ENCODE data around the gene SPTBN4.

Gene SPTBN4

DNA sequence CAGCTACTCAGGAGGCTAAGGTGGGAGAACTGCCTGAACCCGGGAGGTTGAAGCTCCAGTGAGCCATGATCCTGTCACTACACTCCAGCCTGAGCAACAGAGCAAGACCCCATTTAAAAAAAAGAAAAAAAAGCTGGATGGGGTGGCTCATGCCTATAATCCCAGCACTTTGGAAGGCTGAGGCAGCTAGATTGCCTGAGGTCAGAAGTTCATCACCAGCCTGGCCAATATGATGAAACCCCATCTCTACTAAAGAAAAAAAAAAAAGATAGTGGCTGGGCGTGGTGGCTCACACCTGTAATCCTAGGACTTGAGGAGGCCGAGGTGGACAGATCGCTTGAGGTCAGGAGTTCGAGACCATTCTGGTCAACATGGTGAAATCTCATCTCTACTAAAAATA, 149.4 kb downstream of the SPTBN4 start:
- Histone ChIP-seq H4K91ac (ENCODE audit: low read depth, low read length) (no peak overlapping the region), H3K9me3 (ENCODE audit: insufficient read depth, low read depth, low read length) (peaks cover 11% of the 10 kb centered on the region), H3K27me3 (ENCODE audit: insufficient read depth, low read length) (no peaks in the 10 kb centered on the region), H3K4ac (ENCODE audit: low read depth, low read length) (no peak overlapping the region), H3K23ac (ENCODE audit: low read length) (no peak overlapping the region), H3K36me3 (ENCODE audit: control insufficient read depth in 1 of 2, insufficient read depth in 2 of 2, low read length in 2 of 2) (peaks cover 20% of the 10 kb centered on the region in 2 experiments), H2AFZ (ENCODE audit: insufficient read depth, low read length, poor library complexity) (no peak overlapping the region), H3K4me2 (ENCODE audit: low read length) (no peak overlapping the region), H2BK12ac (ENCODE audit: low read length) (no peak overlapping the region), H2BK5ac (ENCODE audit: low read depth, low read length, poor library complexity) (no peak overlapping the region), H3K18ac (ENCODE audit: low read length) (no peak overlapping the region), H4K12ac (ENCODE audit: low read depth, low read length) (no peak overlapping the region), H4K8ac (ENCODE audit: low read depth, low read length) (no peak overlapping the region), H3K27ac (ENCODE audit: low read depth, low read length) (no peak overlapping the region), H2BK120ac (ENCODE audit: insufficient read depth, low read length, poor library complexity) (no peak overlapping the region), H3K79me2 (ENCODE audit: control insufficient read depth, insufficient read depth, low read length, poor library complexity) (peaks cover 4% of the 10 kb centered on the region), H3K14ac (ENCODE audit: low read length) (no peak overlapping the region), H3K4me1 (ENCODE audit: control insufficient read depth in 1 of 2, insufficient read depth in 2 of 2, low read length in 2 of 2) (peaks cover 2 to 3% of the 10 kb centered on the region in 2 experiments), H3K4me3 (ENCODE audit: low read depth, low read length) (no peak overlapping the region), H3K9ac (ENCODE audit: low read length) (no peak overlapping the region), H2AK5ac (ENCODE audit: low read length) (no peak overlapping the region), H3K79me1 (ENCODE audit: low read length) (peaks cover 13% of the 10 kb centered on the region)
- no CpG with 5 or more reads among the region's 5 CpGs for WGBS (ENCODE audit: extremely low coverage, insufficient coverage, insufficient read length)
- DNase-seq = no peak

DNA sequence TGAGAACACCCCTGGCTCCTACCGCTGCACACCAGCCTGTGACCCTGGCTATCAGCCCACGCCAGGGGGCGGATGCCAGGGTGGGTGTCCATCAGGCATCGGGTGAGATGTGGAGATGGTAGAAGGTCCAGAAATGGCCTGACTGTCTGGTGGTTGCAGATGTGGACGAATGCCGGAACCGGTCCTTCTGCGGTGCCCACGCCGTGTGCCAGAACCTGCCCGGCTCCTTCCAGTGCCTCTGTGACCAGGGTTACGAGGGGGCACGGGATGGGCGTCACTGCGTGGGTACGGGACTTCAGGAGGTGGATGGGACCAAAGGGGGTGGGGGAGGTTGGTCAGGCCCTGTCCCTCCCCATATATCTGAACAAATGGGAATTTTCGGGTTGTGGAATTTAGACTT, 150.1 kb downstream of the SPTBN4 start:
- no peak overlapping the region for H2AFZ ChIP-seq (ENCODE audit: insufficient read depth, low read length, poor library complexity)
- no peak overlapping the region for H3K4ac ChIP-seq (ENCODE audit: low read depth, low read length)
- H3K18ac ChIP-seq (ENCODE audit: low read length) = no peak overlapping the region
- H2AK5ac ChIP-seq (ENCODE audit: low read length) = no peak overlapping the region
- WGBS (ENCODE audit: extremely low coverage, insufficient coverage, insufficient read length) = no CpG with 5 or more reads among the region's 17 CpGs
- H3K4me3 ChIP-seq (ENCODE audit: low read depth, low read length) = no peak overlapping the region
- H3K9ac ChIP-seq (ENCODE audit: low read length) = no peak overlapping the region
- H3K23ac ChIP-seq (ENCODE audit: low read length) = no peak overlapping the region
- no peaks in the 10 kb centered on the region for H3K27me3 ChIP-seq (ENCODE audit: insufficient read depth, low read length)
- H4K12ac ChIP-seq (ENCODE audit: low read depth, low read length) = no peak overlapping the region
- H3K4me1 ChIP-seq (ENCODE audit: control insufficient read depth in 1 of 2, insufficient read depth in 2 of 2, low read length in 2 of 2) = peaks cover 2 to 3% of the 10 kb centered on the region in 2 experiments
- DNase-seq = no peak
- H2BK5ac ChIP-seq (ENCODE audit: low read depth, low read length, poor library complexity) = no peak overlapping the region
- no peak overlapping the region for H3K4me2 ChIP-seq (ENCODE audit: low read length)
- H3K79me2 ChIP-seq (ENCODE audit: control insufficient read depth, insufficient read depth, low read length, poor library complexity) = peaks cover 4% of the 10 kb centered on the region
- H2BK12ac ChIP-seq (ENCODE audit: low read length) = no peak overlapping the region
- H3K79me1 ChIP-seq (ENCODE audit: low read length) = peaks cover 13% of the 10 kb centered on the region
- no peak overlapping the region for H4K91ac ChIP-seq (ENCODE audit: low read depth, low read length)
- peaks cover 10% of the 10 kb centered on the region for H3K9me3 ChIP-seq (ENCODE audit: insufficient read depth, low read depth, low read length)
- H3K36me3 ChIP-seq (ENCODE audit: control insufficient read depth in 1 of 2, insufficient read depth in 2 of 2, low read length in 2 of 2) = peaks cover 25 to 26% of the 10 kb centered on the region in 2 experiments
- H3K14ac ChIP-seq (ENCODE audit: low read length) = no peak overlapping the region
- no peak overlapping the region for H2BK120ac ChIP-seq (ENCODE audit: insufficient read depth, low read length, poor library complexity)
- no peak overlapping the region for H3K27ac ChIP-seq (ENCODE audit: low read depth, low read length)
- H4K8ac ChIP-seq (ENCODE audit: low read depth, low read length) = no peak overlapping the region

DNA sequence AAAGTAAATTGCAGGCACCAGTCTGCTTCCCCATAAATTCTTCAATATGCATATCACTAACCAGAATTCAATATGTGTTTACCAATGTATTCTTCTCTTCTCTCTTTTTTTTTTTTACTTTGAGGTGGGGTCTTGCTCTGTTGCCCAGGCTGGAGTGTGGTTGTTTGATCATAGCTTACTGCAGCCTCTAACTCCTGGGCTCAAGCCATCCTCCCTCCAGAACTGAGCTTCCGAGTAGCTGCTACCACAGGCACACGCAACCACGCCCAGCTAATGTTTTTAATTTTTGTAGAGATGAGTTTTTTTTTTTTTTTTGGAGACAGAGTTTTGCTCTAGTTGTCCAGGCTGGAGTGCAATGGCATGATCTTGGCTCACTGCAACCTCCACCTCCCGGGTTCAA, 151.2 kb downstream of the SPTBN4 start:
- DNase-seq = no peak
- Histone ChIP-seq H3K23ac (ENCODE audit: low read length) (no peak overlapping the region), H3K27me3 (ENCODE audit: insufficient read depth, low read length) (no peaks in the 10 kb centered on the region), H3K9me3 (ENCODE audit: insufficient read depth, low read depth, low read length) (peaks cover 5% of the 10 kb centered on the region), H4K91ac (ENCODE audit: low read depth, low read length) (no peak overlapping the region), H3K4me3 (ENCODE audit: low read depth, low read length) (no peak overlapping the region), H3K36me3 (ENCODE audit: control insufficient read depth in 1 of 2, insufficient read depth in 2 of 2, low read length in 2 of 2) (peaks cover 33% of the 10 kb centered on the region in 2 experiments), H2AFZ (ENCODE audit: insufficient read depth, low read length, poor library complexity) (no peak overlapping the region), H3K9ac (ENCODE audit: low read length) (no peak overlapping the region), H2AK5ac (ENCODE audit: low read length) (no peak overlapping the region), H3K18ac (ENCODE audit: low read length) (no peak overlapping the region), H4K8ac (ENCODE audit: low read depth, low read length) (no peak overlapping the region), H3K14ac (ENCODE audit: low read length) (no peak overlapping the region), H2BK120ac (ENCODE audit: insufficient read depth, low read length, poor library complexity) (no peak overlapping the region), H3K79me2 (ENCODE audit: control insufficient read depth, insufficient read depth, low read length, poor library complexity) (peaks cover 4% of the 10 kb centered on the region), H2BK5ac (ENCODE audit: low read depth, low read length, poor library complexity) (no peak overlapping the region), H2BK12ac (ENCODE audit: low read length) (no peak overlapping the region), H3K4me1 (ENCODE audit: control insufficient read depth in 1 of 2, insufficient read depth in 2 of 2, low read length in 2 of 2) (peaks cover 7 to 11% of the 10 kb centered on the region in 2 experiments), H3K27ac (ENCODE audit: low read depth, low read length) (no peak overlapping the region), H3K4me2 (ENCODE audit: low read length) (no peak overlapping the region), H4K12ac (ENCODE audit: low read depth, low read length) (no peak overlapping the region), H3K79me1 (ENCODE audit: low read length) (peaks cover 20% of the 10 kb centered on the region), H3K4ac (ENCODE audit: low read depth, low read length) (no peak overlapping the region)
- WGBS (ENCODE audit: extremely low coverage, insufficient coverage, insufficient read length) = no CpG with 5 or more reads among the region's 4 CpGs

DNA sequence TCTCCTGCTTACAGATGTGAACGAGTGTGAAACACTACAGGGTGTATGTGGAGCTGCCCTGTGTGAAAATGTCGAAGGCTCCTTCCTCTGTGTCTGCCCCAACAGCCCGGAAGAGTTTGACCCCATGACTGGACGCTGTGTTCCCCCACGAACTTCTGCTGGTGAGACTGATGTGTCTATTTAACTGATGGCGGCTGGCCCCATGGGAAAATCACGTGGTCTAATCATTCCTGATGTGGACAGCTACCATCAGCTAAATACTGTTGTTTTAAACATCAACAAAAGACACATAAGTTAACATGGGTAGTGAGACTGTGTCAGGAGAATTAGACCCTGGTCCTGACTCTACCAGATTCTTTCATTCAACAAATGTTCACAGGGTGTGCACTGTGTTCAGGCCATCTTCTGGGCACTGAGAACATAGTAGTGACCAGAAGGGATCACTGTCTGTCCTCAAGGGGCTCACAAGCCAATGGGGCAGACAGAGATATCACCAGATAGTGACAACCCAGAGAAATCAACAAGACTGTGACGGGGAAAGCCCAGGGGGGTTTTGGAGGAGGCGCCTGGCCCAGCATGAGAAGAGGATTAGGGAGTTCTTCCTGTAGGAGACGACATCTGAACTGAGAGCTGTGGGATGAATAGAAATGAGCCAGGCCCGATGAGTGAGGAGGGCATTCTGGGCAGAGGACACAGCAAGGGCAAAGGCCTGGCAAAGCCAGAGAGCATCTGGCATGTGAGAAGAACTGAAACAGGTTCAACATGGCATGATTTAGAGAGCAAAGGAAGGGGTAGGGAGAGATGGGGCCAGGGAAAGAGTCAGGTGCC, 152.7 kb downstream of the SPTBN4 start:
- Histone ChIP-seq H3K4me1 (ENCODE audit: control insufficient read depth in 1 of 2, insufficient read depth in 2 of 2, low read length in 2 of 2) (peaks cover 9 to 19% of the 10 kb centered on the region in 2 experiments), H4K8ac (ENCODE audit: low read depth, low read length) (no peak overlapping the region), H2AK5ac (ENCODE audit: low read length) (no peak overlapping the region), H2AFZ (ENCODE audit: insufficient read depth, low read length, poor library complexity) (no peak overlapping the region), H3K27ac (ENCODE audit: low read depth, low read length) (no peak overlapping the region), H3K4me2 (ENCODE audit: low read length) (no peak overlapping the region), H3K79me2 (ENCODE audit: control insufficient read depth, insufficient read depth, low read length, poor library complexity) (no peaks in the 10 kb centered on the region), H4K12ac (ENCODE audit: low read depth, low read length) (no peak overlapping the region), H3K23ac (ENCODE audit: low read length) (no peak overlapping the region), H3K4ac (ENCODE audit: low read depth, low read length) (no peak overlapping the region), H2BK12ac (ENCODE audit: low read length) (no peak overlapping the region), H2BK120ac (ENCODE audit: insufficient read depth, low read length, poor library complexity) (no peak overlapping the region), H2BK5ac (ENCODE audit: low read depth, low read length, poor library complexity) (no peak overlapping the region), H3K9me3 (ENCODE audit: insufficient read depth, low read depth, low read length) (peaks cover 1% of the 10 kb centered on the region), H4K91ac (ENCODE audit: low read depth, low read length) (no peak overlapping the region), H3K27me3 (ENCODE audit: insufficient read depth, low read length) (no peaks in the 10 kb centered on the region), H3K18ac (ENCODE audit: low read length) (no peak overlapping the region), H3K79me1 (ENCODE audit: low read length) (peaks cover 11% of the 10 kb centered on the region), H3K36me3 (ENCODE audit: control insufficient read depth in 1 of 2, insufficient read depth in 2 of 2, low read length in 2 of 2) (peaks cover 33% of the 10 kb centered on the region in 2 experiments), H3K9ac (ENCODE audit: low read length) (no peak overlapping the region), H3K14ac (ENCODE audit: low read length) (no peak overlapping the region), H3K4me3 (ENCODE audit: low read depth, low read length) (no peak overlapping the region)
- no peak for DNase-seq
- no CpG with 5 or more reads among the region's 11 CpGs for WGBS (ENCODE audit: extremely low coverage, insufficient coverage, insufficient read length)

Data from trophoblast cell (in vitro differentiated cells and primary cell).